Stimulated activated CD8-positive, alpha-beta memory T cell treated with anti-CD3 and anti-CD28 coated beads, Interleukin-12 subunit alpha, Interleukin-12 subunit beta, amount 100 ng/mL, for 1 hour (primary cell): ENCODE measurements around the gene CELSR1.

Source experiments
- DNase-seq: peaks from one replicate; pipeline ENCODE4 v3.0.0-alpha.2; 2020; ENCODE audit warnings: low read depth

Gene CELSR1, protein sequence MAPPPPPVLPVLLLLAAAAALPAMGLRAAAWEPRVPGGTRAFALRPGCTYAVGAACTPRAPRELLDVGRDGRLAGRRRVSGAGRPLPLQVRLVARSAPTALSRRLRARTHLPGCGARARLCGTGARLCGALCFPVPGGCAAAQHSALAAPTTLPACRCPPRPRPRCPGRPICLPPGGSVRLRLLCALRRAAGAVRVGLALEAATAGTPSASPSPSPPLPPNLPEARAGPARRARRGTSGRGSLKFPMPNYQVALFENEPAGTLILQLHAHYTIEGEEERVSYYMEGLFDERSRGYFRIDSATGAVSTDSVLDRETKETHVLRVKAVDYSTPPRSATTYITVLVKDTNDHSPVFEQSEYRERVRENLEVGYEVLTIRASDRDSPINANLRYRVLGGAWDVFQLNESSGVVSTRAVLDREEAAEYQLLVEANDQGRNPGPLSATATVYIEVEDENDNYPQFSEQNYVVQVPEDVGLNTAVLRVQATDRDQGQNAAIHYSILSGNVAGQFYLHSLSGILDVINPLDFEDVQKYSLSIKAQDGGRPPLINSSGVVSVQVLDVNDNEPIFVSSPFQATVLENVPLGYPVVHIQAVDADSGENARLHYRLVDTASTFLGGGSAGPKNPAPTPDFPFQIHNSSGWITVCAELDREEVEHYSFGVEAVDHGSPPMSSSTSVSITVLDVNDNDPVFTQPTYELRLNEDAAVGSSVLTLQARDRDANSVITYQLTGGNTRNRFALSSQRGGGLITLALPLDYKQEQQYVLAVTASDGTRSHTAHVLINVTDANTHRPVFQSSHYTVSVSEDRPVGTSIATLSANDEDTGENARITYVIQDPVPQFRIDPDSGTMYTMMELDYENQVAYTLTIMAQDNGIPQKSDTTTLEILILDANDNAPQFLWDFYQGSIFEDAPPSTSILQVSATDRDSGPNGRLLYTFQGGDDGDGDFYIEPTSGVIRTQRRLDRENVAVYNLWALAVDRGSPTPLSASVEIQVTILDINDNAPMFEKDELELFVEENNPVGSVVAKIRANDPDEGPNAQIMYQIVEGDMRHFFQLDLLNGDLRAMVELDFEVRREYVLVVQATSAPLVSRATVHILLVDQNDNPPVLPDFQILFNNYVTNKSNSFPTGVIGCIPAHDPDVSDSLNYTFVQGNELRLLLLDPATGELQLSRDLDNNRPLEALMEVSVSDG (N-terminal part only)

DNA sequence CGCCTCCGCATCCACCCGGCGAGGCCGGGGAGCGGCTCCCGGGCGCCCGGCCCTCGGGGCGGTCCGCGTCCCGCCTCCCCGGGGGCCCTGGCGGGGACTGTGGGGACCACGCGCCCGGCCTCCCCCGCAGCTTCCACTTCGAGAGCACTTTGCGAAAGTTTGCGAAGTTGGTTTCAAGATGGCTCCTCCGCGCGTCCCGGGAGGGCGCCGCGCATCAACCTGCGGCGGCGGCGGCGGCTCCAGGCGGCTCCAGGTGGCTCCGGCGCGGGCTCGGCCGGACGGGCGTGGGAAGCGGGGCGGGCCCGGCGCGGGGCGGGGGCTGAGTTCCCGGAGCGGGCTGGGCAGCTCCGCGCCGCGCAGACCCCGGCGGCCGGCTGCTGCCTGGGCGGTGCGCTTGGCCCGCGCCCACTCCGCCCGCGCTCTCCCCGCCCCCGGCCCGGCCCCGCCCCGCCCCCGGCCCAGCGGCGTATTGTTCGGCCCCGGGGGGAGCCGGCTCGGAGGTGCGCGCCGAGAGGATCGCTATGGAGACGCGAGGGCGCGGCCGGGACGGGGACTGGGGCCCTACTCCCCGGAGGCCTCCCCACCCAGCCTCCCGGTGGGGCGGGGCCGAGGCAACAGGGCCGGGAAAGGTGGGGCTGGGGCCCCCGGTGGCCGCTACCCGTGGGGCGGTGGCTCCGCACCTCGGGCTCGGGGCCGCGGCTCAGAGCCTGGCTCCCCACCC, at the start of gene CELSR1:
Gene CELSR1, minus strand, starts transcription at position 396 of the 721 bp plus-strand sequence. CDS start 450 bp downstream, outside the sequence.
- no peak for DNase-seq

DNA sequence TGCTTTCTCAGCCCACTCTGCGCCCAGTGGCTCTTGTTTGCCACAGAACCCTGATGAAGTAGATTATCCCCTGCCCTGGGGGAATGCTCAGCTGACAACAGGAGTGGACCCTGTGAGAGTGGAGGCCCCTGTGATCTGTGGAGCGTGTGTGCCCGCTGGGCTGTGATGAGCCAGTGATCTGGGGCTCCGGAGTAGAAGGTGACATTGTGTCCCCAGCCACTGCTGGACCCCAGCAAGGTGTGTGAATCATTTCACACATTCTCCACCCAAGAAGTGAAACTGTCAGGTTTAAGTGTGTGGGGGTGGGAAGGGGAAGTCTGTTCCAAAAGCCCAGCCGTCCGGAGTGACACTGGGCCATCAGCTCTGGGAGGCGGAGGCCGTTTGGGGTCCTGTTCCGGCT, 49.6 kb upstream of the CELSR1 start:
- no peak for DNase-seq

DNA sequence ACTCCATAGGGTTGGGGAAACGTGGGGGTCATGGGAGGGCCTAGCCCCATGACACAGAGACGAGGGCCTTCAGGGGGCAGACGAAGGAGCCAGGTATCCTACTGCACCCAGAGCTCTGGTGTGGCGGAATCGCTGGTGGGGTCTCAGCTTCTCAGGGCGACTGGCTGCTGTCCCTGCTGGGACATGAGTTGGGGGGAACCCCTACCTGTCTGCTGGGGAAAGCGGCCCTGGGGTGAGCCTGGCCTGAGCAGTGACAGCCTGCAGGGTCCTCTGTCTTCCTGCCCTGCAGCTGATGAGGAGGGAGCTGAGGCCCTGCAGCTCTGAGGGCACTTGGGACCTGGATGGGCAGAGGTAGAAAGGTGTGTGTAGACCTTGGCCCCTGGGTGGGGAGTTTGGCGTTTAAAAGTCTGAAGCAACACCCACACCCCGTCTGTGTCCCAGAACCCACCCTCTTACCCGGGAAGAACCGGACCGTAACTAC, 49.2 kb upstream of the CELSR1 start:
- no peak for DNase-seq

DNA sequence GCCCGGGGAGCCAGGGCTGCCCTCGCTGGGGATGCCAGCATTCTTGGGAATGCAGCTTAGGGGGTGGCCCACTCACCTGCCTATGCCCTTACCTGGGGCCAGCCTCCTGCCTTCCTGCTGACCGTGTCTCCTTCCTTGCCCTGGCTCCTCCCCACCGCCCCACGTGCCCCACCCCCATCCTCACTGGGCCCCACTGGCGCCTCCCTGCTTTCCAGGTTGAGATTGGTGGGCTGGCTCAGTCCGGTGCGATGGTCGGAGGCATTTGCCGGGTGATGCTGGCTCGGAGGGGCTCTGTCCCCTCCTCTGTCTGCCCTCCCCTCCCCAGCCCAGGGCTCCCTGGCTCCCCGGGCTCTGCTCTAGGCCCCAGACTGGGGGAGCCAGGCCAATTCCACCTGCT, 48.7 kb upstream of the CELSR1 start:
- DNase-seq: no peak

DNA sequence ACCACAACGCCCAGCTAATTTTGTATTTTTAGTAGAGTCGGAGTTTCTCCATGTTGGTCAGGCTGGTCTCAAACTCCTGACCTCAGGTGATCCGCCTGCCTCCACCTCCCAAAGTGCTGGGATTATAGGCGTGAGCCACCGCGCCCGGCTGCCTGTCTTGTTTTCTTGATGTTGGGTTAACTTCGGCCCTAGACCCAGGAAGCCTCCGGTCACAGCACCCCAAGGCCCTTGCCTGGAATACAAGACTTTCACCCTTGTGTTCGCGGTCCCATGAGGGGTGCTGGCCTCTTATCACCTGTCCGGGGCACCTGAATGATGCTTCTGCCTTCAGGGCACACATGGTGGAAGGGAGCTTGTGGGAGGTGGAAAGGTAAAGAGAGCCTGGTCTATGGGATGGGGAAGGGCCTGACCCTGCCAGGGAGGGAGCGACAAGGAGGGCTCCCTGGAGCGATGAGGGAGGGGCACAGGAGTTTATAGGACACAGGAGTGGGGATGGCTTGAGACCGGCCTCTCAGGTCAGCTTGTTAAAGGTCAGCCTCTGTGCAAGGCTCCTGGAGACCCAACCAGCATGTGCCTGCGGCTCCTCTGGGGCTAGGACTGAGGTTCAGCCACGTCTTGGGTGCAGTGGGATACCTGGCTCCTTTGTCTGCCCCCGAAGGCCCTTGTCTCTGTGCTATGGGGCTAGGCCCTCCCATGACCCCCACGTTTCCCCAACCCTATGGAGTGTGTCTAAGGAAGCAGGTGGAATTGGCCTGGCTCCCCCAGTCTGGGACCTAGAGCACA, 48.1 kb upstream of the CELSR1 start:
- DNase-seq: no peak

DNA sequence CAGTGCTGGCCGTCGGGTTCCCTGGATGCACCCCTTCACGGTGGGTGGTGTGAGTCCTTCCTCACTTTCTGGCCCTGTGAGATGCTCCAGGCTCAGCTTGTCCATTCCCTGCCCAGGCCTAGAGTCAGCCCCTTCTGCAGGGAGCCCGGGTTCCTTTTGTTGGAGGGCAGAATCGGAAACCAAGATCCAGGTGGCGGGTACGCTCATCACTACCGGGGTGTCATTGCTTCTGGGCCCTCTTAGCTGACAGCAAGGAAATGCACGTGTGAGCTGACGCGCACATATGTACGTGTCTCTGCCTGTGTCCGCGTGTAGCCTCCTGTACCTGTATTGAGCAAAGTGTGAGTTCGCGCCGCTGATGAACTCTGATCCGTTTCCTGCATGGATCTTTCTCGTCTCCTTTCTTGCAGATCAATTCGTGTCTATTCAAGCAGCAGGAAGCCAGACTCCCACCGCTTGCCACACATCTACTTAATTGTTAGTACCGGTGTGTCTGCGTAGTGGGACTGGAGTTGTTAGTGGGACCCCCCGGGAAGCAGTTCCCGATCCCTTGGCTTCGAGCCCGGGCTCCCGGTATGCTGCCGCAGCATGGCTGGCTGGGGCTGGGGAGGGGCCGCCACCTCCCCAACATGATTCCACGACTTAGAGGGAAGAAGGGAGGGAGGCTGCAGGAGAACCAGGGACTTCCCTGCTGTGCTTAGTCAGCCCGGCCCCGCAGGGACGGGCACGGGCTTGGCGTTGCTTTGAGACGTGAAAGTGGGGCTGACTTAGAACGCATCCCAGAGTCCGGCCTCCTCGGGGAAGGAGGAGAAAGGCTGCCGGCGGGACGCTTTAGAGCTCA, 46.9 kb upstream of the CELSR1 start:
- no peak for DNase-seq

DNA sequence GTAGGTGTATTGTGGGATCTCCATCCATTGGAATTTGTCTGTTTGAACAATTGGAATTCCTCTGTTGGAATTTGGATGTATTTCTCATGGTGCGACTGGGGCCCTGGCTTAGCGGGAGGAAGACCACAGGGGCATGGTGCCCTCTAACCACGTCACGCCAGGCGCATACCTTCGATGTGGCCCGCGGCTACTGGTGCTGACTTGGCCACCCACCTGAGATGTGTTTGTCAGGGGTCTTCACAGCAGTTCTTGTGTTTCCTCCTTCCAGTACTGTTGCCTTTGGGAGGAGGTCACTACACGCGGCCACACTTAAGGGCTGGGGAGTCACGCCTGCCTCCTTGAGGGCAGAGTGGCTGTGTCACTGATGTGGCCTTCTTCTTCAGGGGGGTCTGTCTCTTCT, 46.2 kb upstream of the CELSR1 start:
- no peak for DNase-seq

DNA sequence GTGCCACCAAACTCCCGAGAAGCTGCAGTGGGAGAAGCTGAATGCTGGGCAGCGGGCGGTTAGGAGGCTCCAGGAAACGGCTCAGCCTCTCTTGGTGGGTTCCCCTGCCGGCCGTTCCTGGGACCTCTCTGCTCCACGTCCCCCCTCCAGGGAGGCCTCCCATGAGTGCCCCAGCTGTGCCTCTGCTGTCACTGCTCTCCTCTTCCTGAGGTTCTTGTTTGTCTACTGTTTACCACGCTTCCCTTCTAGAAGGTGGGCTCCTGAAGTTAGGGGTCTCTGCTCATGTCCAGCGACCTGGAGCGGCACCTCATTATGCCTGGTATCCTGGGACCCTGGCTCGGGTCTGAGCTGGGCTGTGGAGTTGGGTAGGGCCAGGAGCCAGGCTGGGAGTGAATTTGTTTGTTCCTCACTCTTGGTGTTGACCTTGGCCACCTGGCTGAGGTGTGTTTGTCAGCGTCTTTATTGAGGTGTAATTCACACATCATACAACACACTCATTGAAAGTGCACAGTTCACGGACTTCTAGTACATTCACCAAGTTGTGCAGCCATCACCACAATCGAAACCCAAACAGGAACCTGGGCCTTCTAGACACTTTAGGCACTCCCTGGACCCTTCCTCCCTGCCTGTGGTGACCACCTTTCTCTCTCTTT, 45.0 kb upstream of the CELSR1 start:
- DNase-seq: no peak

DNA sequence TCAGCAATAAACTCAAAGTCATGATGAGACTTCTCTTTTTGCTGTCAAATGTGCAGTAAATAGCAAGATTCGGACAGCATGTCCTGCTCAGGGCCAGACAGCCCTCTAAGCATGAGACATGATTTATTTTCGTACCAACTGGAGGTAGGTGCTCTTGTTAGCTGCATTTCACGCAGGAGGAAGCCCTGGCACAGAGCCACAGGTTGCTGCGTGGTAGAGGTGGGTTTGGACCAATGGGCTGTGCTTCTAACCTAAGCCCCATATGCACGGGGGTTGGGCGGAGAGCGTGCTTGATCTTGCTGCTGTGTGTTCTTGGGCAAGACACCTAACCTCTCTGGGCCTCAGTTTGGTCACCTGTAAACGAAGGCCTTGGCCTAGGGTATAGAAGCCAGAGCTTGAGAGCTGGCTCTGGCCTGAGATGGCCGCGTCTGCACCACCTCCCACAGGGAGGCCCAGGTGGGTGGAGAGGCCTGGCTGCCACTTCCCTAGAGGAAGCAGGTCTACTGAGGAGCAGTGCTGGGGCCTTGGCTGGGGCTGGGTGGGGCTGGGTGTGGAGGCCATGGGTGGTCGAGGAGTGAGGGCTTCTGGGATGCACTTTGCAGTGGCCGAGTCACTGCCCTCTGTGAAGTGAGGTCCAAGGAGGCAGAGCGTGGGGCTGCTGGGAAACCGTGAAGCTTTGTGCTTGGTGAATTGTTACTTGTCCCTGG, 44.3 kb upstream of the CELSR1 start:
- no peak for DNase-seq

DNA sequence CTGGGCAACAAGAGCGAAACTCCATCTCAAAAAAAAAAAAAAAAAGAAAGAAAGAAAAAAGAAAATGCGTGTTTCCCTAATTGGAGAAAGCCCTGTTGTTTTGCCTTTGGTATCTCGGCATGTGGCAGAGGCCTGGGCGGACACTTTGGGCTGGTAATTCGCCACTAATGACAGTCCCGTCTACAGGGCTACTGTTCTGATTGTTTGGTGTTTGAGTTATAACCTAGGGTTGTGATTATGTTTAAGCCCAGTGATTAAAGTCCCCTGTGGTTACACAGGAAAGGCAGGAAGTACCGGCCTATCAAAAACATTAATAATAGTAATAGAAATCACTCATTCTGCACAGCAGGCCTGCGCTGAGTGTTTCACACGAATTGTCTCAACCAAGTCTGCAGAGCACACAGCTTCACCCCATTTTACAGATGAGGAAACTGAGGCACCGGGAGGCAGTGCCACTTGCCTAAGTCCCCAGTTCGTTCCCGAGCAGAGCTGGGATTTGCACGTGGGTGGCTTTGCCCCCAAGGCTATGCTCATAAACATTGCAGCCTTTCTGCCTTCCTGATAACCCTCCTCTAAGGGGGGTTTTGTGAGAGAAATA, 43.6 kb upstream of the CELSR1 start:
- no peak for DNase-seq

DNA sequence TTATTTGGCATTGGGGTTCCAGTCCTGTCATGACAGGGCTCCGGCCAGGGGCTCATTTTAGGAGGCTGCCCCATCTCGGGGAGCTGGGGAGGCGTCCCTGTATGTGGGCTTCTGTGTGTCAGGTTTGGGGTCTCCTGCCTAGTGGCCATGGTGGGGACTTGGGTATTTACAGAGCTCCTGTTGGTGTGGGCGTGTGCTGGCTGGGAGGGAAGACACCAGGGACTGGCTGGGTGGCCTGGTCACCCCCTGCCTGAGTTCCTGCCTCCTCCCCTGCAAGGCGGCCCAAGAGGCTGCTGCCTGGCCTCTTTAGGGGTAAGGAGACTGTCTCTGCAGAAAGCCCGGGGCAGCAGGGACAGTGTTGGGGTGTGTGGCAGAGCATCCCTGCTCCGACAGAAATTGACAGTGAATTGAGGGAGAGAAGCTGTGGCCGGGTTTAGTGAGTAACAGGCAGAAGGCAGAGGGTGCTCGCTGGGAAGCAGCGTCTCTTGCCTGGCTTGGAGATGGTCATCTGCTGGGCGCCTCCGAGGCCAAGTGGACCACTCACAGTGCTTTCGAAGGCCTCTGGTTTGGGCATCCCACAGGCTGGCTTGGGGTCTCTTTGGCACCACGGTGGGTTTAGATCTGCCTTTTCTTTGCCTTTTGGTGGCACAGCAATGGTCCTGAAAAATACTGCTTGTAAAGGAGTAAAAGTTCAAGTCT, 42.5 kb upstream of the CELSR1 start:
- DNase-seq: no peak

DNA sequence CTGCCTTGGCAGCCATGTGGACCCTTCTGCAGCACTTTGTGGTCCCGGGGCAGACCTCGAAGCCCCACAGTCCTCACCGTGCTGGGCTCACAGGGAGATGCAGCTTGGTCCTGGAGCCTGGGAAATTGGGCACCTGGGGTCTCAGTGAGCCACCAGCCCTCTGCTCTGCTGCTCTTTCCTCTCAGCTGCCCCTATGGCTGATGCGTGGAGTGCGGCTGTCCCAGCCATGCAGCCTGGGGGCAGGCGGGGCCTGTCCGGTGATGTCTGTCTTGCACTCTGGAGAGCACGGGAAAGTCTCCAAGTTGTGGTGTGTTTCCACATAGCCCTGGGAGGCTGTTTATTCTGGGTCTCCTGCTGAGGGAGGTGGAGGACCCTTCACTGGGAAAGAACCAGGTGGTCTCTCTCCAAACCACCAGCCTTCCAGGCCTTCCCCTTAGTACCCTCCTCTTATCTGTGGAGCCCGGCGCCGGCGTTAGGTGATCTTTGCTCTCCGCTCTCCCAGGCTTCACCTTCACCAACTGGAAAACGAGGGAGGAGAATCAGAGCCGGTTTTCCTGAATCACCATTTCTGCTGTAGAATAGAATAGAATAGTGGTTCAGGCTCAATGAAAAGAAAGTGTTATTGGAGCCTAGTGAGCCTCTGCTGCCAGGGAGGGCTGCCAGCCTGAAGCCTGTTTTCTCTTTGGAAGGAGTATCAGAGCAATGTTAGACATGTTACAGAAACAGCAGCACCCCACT, 41.6 kb upstream of the CELSR1 start:
- DNase-seq: no peak

DNA sequence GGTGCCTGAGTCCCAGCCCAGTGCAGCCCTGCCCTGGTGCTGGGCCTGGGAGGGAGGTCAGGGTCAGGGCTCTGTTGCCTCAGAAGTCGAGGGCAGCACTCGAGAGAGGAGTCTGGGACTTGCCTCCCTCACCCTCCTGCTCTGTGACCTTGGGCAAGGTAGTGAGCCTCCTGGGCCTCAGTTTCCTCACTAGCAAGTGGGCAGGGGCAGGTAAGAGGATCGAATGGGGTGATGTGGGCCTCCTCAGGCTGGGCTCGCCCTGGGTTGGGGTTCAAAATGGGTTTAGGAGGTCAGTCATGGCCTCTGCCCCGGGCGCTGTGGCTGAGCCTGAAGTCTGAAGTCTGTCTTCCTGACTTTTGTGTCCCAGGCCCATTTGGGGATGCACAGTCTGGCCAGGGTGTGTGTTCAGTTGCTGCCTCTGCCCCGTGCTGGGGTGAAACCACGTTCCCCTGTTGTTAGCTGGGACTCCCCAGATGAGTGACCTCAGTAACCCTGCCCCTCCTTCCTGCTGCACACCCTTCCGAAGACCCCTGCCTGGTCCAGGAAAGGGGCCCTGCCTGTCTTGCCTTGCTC, 40.9 kb upstream of the CELSR1 start:
- no peak for DNase-seq

DNA sequence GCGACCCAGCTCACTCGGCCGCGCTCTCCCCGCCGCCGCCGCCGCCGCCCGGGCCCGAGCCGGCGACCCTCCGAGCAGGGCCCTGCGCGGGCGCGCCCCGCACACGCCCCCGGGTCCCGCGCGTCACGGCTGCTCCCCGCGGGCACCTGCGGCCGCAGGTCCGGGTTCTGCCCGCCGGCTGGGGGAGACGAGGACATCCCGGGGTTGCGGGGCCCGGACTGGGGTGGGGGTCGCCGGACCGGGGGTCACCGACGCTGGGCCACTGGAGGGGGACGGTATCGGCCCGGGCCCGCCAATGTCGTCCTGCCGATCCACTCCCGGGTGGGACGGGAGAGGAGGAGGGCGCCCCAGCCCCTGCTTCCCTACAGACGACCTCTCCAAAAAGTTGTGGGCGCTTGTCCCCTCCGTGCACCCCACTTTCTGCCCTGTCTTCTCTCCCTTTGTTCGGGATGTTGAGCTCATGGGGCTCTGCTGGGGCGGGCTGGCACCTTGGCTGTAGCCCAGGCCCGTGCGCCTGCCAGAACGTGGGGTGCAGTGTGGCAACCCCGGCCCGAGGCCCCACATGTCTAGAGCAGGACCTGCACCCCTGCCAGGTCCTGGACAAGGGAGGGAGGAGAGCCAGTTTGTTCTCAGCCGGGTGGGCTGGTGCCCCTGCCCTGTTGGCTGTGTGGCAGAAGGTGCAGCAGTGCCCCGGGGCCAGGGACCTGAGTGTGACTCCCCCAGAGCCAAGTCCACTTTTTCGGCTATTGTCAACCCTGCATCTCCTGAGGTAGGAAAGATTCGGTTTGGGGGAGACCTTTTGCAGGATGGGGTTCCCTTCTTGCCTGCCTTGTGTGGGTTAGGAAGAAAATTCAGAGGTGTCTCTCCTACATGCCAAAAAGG, 40.2 kb upstream of the CELSR1 start:
- no peak for DNase-seq

DNA sequence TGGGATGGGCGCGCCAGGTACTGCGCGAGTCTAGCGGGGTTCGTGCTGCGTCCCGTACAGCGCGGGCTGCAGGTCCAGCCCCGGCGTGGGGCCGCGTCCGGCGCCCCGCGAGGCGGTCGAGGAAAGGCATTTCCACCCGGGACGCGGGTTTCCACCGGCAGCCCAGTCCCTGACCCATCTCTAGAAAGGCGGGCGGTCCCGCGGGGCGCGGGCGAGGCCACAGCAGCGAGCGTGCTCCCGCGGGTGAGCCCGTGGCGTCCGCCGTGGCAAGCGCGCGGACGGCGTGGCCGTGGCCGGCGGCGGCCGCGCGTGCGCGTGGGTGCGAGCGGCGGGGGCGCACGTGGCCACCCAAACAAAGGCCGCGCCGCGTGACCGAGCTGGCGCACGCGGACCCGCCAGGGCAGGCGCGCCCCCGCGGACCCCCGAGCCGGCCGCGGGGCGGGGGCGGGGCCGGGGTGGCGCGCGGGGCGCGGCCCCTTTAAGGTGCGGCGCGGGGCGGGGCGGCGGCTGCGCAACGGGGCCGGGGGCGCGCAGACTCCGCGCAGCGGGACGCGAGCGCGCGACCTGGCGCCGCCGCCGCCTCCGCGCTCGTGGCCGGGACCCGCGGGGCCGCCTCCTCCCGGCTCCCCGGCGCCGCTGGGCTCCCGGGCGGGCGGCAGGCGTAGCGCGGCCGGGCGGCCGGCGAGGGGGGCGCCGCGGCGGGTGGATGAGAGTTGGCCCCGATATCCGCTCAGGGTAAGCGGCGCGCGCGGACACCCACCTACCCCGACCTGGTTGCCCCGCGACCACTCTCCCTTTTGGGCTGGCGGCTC, 39.3 kb upstream of the CELSR1 start:
- DNase-seq: peak; percentile 43
